Measurements from ENCODE around the gene GALC.

The GALC gene

DNA sequence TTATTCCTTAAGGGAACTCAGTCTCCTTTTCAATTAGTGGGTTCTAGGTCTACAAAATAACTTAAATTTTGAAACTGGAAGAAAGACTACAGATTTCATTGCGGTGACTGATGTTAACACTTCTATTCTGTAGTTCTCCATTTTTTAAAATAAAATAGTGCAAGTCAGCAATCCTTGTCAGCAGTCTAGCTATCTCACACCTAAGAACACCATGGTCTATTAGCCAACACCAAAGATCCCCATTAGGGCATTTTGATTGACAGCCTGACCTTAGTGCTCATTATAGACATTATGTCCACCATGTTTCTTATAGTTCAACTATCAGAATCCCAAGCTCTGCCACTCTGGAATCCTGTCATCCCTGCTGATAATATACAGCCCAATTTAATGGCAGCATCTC is 39.4 kb upstream of the GALC start:
- Histone ChIP-seq H3F3A (ENCODE audit: control insufficient read depth, insufficient read depth) (no peaks in the 10 kb centered on the region), H3K4me3 (ENCODE audit: low read length) (no peak overlapping the region), H3K9me3 (ENCODE audit: control insufficient read depth, insufficient read depth, low read length) (no peaks in the 10 kb centered on the region), H3K27ac (ENCODE audit: low read depth, low read length) (no peak overlapping the region), H3K4me1 (ENCODE audit: control insufficient read depth, low read length) (no peaks in the 10 kb centered on the region), H3K79me2 (ENCODE audit: control insufficient read depth, low read length) (no peaks in the 10 kb centered on the region), H3K36me3 (ENCODE audit: control insufficient read depth, low read length) (no peaks in the 10 kb centered on the region), H3K4me2 (ENCODE audit: low read length) (no peak overlapping the region), H3K27me3 (ENCODE audit: control insufficient read depth, low read length) (no peaks in the 10 kb centered on the region), H4K20me1 (ENCODE audit: control insufficient read depth, insufficient read depth, low read depth, low read length) (no peaks in the 10 kb centered on the region), H3K9me2 (replicated peaks; ENCODE audit: control insufficient read depth, low read length) (no peaks in the 10 kb centered on the region)
- TF ChIP-seq, protein P1, sequence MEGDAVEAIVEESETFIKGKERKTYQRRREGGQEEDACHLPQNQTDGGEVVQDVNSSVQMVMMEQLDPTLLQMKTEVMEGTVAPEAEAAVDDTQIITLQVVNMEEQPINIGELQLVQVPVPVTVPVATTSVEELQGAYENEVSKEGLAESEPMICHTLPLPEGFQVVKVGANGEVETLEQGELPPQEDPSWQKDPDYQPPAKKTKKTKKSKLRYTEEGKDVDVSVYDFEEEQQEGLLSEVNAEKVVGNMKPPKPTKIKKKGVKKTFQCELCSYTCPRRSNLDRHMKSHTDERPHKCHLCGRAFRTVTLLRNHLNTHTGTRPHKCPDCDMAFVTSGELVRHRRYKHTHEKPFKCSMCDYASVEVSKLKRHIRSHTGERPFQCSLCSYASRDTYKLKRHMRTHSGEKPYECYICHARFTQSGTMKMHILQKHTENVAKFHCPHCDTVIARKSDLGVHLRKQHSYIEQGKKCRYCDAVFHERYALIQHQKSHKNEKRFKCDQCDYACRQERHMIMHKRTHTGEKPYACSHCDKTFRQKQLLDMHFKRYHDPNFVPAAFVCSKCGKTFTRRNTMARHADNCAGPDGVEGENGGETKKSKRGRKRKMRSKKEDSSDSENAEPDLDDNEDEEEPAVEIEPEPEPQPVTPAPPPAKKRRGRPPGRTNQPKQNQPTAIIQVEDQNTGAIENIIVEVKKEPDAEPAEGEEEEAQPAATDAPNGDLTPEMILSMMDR (IDR thresholded peaks at IDR 0.05; ENCODE audit: low read depth, low read length, poor library complexity, severe bottlenecking), result no peak
- no peak for TF ChIP-seq EZH2phosphoT487 (IDR thresholded peaks at IDR 0.05; ENCODE audit: borderline replicate concordance, low read length)

DNA sequence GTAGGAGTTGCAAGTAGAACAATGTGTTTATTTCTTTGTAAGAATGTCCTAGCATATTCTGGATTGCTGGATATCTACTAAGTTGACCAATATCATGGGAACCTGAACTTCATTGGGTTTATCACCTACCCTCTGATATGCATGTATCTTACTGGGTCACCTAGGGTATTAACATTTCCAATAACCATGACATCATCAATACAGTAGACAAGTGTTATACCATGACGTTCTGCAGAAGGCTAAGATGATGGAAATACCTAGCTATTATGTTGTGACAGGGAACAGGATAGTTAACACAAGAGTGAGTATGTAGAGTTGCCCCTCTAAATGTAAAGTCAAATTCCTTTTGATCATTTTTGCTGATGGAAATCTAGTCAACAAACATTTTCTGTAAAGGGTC is 37.9 kb upstream of the GALC start:
- no peaks in the 10 kb centered on the region for H3K36me3 ChIP-seq (ENCODE audit: control insufficient read depth, low read length)
- no peaks in the 10 kb centered on the region for H3F3A ChIP-seq (ENCODE audit: control insufficient read depth, insufficient read depth)
- TF ChIP-seq, protein P1 (IDR thresholded peaks at IDR 0.05; ENCODE audit: low read depth, low read length, poor library complexity, severe bottlenecking), result no peak
- TF ChIP-seq EZH2phosphoT487 (IDR thresholded peaks at IDR 0.05; ENCODE audit: borderline replicate concordance, low read length), result no peak
- no peaks in the 10 kb centered on the region for H3K79me2 ChIP-seq (ENCODE audit: control insufficient read depth, low read length)
- H3K4me3 ChIP-seq (ENCODE audit: low read length), result no peak overlapping the region
- no peaks in the 10 kb centered on the region for H4K20me1 ChIP-seq (ENCODE audit: control insufficient read depth, insufficient read depth, low read depth, low read length)
- H3K9me3 ChIP-seq (ENCODE audit: control insufficient read depth, insufficient read depth, low read length), result no peaks in the 10 kb centered on the region
- no peaks in the 10 kb centered on the region for H3K27me3 ChIP-seq (ENCODE audit: control insufficient read depth, low read length)
- H3K4me1 ChIP-seq (ENCODE audit: control insufficient read depth, low read length), result no peaks in the 10 kb centered on the region
- no peak overlapping the region for H3K4me2 ChIP-seq (ENCODE audit: low read length)
- H3K9me2 ChIP-seq (replicated peaks; ENCODE audit: control insufficient read depth, low read length), result no peaks in the 10 kb centered on the region
- H3K27ac ChIP-seq (ENCODE audit: low read depth, low read length), result no peak overlapping the region

DNA sequence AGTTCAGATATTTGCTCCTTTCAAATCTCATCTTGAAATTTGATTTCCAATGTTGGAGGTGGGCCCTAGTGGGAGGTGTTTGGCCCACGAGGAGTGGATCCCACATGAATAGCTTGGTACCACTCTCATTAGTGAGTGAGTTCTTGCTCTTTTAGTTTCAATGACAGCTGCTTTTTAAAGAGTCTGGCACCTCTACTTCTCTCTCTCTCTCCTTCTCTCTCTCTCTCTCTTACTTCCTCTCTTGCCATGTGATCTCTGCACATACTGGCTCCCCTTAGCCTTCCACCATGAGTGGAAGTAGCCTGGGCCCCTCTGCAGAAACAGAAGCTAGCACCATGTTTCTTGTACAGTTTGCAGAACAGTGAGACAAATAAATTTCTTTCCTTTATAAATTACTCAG is 37.1 kb upstream of the GALC start:
- TF ChIP-seq EZH2phosphoT487 (IDR thresholded peaks at IDR 0.05; ENCODE audit: borderline replicate concordance, low read length), result no peak
- TF ChIP-seq, protein P1 (IDR thresholded peaks at IDR 0.05; ENCODE audit: low read depth, low read length, poor library complexity, severe bottlenecking), result no peak
- Histone ChIP-seq H3K9me2 (replicated peaks; ENCODE audit: control insufficient read depth, low read length) (no peaks in the 10 kb centered on the region), H3K4me3 (ENCODE audit: low read length) (no peak overlapping the region), H3K79me2 (ENCODE audit: control insufficient read depth, low read length) (no peaks in the 10 kb centered on the region), H3K4me1 (ENCODE audit: control insufficient read depth, low read length) (no peaks in the 10 kb centered on the region), H3K36me3 (ENCODE audit: control insufficient read depth, low read length) (no peaks in the 10 kb centered on the region), H3K27me3 (ENCODE audit: control insufficient read depth, low read length) (no peaks in the 10 kb centered on the region), H3K4me2 (ENCODE audit: low read length) (no peak overlapping the region), H3K9me3 (ENCODE audit: control insufficient read depth, insufficient read depth, low read length) (no peaks in the 10 kb centered on the region), H3F3A (ENCODE audit: control insufficient read depth, insufficient read depth) (no peaks in the 10 kb centered on the region), H3K27ac (ENCODE audit: low read depth, low read length) (no peak overlapping the region), H4K20me1 (ENCODE audit: control insufficient read depth, insufficient read depth, low read depth, low read length) (no peaks in the 10 kb centered on the region)

DNA sequence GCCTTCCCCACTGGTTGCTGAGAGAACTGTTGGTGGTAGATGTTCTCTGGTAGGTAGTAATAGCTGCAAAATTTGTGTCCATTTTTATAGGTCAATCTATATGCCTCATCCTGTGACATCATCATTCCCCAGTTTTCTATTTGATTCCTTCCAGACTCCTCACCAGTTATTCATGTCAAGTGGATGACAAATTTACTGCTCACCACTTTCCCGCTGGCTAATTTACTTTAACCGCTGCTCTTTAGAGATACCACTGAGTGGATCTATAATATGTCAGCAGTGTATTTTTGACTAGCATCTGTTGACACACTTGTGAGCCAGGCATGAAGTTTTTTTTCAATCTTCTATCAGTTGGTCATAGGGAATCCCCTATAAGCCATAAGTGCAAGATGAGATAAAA is 36.5 kb upstream of the GALC start:
- no peak overlapping the region for H3K4me3 ChIP-seq (ENCODE audit: low read length)
- H3K4me1 ChIP-seq (ENCODE audit: control insufficient read depth, low read length), result no peaks in the 10 kb centered on the region
- H3K36me3 ChIP-seq (ENCODE audit: control insufficient read depth, low read length), result no peaks in the 10 kb centered on the region
- H3K79me2 ChIP-seq (ENCODE audit: control insufficient read depth, low read length), result no peaks in the 10 kb centered on the region
- no peaks in the 10 kb centered on the region for H3K9me3 ChIP-seq (ENCODE audit: control insufficient read depth, insufficient read depth, low read length)
- H3F3A ChIP-seq (ENCODE audit: control insufficient read depth, insufficient read depth), result no peaks in the 10 kb centered on the region
- TF ChIP-seq, protein P1 (IDR thresholded peaks at IDR 0.05; ENCODE audit: low read depth, low read length, poor library complexity, severe bottlenecking), result no peak
- TF ChIP-seq EZH2phosphoT487 (IDR thresholded peaks at IDR 0.05; ENCODE audit: borderline replicate concordance, low read length), result no peak
- H3K27ac ChIP-seq (ENCODE audit: low read depth, low read length), result no peak overlapping the region
- H3K4me2 ChIP-seq (ENCODE audit: low read length), result no peak overlapping the region
- H3K27me3 ChIP-seq (ENCODE audit: control insufficient read depth, low read length), result no peaks in the 10 kb centered on the region
- H3K9me2 ChIP-seq (replicated peaks; ENCODE audit: control insufficient read depth, low read length), result no peaks in the 10 kb centered on the region
- H4K20me1 ChIP-seq (ENCODE audit: control insufficient read depth, insufficient read depth, low read depth, low read length), result no peaks in the 10 kb centered on the region

Data from DOHH2 (cell line).